Erythroblast (primary cell): ENCODE data around the gene KAT2B.

Source experiments
- GATA1 ChIP-seq: IDR thresholded peaks from 2 replicates; pipeline ENCODE4 v1.6.1; 2011; ENCODE audit warnings: low read depth, mild to moderate bottlenecking, control low read depth, low read length, moderate library complexity
- POLR2A ChIP-seq: IDR thresholded peaks from 2 replicates; pipeline ENCODE4 v1.6.1; 2011; ENCODE audit warnings: mild to moderate bottlenecking, low read length

- TF ChIP-seq POLR2A (no peak), GATA1 (no peak)
Measured at GRCh38 chr3:20042331-20042730, 2.1 kb downstream of the KAT2B start.
